NCI-H2227 (cell line): Measurements from ENCODE around the gene ABCF2.

Experiments used
- DNase-seq: peaks from one replicate; lab custom pipeline; 2025; ENCODE audit not compliant: unreplicated experiment; lab: John Stamatoyannopoulos, UW

Gene ABCF2

DNA sequence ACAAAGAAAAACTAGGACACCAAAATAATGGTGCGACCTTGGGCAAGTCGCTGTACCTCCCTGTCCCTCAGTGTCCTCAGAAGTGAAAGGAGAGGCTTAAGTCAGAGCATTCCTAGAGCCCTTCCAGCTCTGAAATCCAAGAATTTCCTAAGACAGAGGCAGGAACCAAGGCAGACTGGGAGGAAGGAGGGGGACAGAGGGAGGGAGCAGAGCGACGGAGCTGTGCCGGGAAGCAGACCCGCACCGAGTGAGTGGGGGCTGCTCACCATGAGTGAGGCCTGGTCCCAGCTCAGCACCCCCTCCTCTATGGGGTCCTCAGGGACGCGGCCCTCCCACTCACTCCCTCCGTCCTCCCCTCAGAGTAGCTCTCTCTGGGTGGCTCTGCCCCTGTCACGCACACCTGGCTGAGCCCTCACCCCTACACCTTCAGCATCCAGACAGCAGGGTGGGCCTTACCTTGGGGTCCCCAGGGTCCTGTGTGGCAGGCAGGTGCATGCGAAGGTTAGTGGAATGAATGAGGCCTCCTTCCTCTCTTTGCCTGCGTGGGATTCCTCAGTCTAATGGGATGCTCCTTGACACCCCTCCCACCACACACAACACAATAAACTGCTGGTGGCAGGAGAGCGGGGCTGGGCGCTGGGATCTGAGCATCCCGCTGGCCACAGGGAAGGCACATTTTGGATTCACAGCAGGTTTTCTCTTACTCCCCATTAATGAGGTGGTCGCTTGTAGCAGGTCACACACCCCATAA, 26.1 kb upstream of the ABCF2 start:
- peak; percentile 35 for DNase-seq

DNA sequence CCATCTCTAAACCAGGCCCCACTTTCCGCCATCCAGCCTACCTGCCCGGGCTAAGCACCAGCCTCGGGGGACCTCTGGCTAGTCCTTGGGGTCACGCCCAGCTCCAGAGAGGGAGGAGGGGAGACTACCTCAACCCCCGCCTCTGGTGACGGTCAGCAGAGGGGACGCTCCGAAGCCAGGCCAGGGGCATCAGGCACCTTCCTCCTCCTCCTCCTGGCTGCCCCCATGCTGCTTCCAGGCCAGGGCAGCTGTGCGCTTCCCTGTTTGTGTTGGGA, 25.5 kb upstream of the ABCF2 start:
- DNase-seq = no peak

DNA sequence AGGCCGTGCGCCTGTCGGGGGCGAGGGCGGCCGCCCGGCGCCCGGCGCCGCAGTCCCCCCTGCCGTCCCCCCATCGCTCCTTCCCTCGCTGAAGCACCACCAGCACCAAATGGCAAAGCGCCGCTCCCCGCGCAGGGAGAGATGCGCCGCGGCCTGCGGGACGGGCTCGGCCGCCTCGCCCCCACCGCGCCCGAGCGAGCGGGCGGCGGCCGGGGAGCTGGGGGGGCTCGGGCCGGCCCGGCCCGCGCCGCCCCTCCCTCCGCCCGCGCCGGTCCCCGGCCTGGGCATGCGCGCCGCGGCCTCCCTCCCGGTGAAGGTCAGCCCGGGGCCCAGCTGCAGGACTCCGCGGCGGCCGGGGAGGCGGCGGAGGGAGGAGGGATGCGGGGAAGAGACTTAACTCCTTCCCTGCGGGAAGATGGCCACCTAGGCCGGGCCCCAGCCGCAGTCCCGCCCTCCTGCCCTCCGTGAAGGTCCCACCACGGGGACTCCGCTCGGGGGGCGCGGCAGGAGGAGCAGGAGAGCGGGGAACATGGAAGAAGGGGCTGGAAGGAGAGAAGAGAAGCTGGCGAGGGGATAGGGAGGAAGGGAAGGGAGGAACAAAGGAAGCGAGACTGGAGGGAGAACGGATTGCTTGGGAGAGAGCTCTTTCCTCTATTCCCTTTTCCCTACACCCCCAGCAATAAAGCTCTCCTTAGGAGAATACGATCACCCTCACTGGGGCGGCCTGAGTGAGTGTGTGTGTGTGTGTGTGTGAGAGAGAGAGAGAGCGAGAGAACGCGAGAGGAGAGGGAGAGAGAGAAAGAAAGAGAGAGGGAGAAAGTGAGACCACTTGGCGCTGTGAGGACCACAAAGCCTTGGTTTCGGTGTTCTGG, 24.9 kb upstream of the ABCF2 start:
- DNase-seq = peak; percentile 95

DNA sequence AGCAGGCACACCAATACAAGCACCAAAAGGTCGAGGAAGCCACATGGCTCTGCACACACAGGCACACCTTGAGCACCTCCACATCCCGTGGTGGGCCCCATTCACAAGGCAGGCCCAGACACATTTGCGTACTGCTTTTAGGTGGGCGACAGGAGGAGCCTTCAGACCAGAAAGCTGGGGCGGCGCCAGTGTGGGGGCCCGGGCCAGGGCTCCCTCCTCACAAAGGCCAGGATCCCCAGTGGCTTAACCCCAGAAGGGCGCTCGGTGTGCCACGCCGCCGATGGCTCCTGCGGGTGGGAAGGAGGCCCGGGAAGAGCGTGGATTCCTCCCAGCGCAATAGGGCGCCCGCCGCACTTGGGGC, 24.3 kb upstream of the ABCF2 start:
- peak; percentile 71 for DNase-seq

DNA sequence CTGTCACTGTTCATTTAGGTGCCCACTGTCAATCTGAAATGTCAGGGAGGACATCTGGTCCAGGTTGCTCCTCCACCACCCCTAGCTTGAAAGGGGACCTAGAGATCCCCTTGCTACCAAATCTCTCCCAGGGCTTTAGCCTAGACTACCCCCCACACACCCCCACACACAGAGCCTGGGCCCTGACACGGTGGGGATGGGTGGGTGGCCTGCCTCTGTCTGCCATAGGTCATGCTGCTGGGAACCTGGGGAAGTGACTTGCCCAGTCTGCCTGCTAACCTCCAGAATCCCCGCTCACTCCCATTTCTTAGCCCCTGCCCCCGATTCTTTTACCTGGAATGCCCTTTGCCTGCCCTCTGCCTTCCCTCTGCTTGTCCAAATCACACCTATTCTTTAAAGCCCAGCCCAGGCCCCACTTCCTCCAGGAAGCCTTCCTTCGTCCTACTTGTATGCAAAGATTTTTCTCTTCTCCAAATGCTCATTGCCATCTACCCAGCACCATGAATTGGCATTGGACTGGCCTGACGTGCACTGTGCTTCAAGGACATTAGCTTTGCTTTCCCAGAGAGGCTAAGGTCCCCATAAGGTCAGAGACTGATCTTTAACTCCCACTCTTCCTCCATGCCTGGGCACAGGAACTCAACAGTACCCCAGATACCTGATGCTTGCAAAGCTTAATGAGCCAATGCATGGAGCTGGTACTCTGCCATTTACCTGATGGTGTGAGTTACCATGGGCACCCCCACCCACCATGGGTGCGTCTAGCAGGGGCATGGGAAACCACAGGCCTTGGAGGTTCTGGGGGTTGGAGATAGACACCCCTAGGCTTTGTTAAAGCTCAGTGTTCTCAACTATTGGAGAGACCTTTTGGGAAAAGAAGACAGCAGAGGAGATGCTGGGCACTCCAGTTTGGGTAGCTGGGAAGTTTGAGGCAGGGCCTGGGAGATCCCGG, 23.5 kb upstream of the ABCF2 start:
- no peak for DNase-seq

DNA sequence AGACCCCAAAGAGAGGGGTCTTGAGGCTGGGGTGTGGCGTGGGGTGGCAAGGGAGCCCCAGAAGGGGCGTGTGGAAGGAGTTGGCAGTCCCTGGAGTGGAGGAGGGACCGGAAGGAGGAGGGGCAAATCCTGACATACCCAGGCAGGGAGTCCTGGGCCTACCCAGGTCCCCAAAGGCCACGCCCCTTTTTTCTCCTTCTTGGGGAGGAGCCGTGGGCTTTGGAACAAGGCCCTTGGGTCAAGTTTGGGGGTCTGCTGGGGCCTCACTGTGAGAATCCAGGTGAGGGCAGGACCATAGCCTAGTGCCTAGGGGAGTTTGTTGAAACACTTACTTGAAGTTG, 22.7 kb upstream of the ABCF2 start:
- peak; percentile 61 for DNase-seq

DNA sequence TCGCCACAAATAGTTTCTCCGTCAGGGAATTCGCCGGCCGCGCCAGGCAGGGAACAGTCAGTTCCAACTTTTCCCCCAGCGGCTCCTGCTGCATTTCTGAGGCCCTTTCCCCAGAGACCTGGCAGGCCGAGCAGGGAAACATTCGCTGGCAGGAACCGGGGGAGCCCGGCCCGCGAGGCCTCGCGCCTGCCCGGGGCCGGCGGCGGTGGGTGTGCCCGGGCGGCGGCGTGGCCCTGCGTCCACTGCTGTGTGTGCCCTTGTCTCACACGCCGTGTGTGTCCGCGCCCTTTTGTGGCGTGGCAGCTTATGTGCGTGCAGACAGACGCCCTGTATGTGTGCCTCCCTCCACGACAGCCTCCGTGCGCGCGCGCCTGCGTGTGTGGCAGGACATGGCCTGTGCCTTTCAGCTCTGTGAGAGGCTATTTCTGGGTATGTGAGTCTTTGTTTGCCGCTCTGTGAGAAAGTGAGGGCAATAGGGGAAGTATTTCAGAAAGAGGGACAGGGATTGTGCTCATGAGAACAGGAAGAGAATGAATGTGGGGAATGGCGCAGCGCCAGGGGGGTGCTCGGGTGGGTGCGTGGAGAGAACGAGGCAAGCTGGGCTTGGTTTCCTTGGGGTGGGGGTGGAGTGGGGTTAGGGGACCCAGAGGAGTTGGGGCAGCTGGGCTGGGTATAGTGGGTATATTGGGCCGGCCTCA, 22.2 kb upstream of the ABCF2 start:
- peak; percentile 64 for DNase-seq

DNA sequence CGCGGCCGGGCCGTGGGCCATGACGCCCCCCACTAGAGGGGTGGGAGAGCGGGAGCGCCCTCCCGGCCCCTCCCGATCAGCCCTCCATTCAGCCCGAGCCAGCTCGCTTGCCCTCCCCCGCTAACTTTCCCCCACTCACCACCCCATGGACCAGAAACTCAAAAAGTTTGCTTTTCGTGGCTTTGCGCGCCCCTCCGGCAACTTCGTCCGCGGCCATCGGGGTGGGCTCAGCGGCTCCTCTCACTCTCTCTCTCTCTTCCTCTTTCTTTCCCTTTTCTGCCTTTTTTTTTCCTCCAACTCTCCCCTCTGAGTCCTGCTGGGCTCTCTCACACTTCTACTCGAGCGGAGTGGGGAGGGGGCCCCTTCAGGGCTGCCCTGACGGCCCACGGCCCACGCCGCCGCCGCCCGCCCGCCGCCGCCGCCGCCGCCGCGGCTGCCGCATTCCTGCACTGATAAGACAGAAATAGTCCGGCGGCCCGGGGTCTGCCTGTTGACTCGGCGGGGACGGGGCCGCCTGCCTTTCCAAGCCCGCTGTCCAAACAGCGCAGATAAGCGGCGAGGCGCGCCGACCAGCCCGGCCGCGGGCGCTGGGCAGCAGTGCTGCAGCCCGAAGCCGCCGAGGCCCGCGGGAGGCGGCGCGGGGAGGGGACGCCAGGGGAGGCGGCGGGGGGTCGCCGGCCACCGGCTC, 21.5 kb upstream of the ABCF2 start, which contains the start of gene SMARCD3:
Gene SMARCD3 (minus strand): TSS at position 349 of the 688 bp plus-strand sequence. CDS start 132 bp downstream, at position 217.
- DNase-seq = peak; percentile 76

DNA sequence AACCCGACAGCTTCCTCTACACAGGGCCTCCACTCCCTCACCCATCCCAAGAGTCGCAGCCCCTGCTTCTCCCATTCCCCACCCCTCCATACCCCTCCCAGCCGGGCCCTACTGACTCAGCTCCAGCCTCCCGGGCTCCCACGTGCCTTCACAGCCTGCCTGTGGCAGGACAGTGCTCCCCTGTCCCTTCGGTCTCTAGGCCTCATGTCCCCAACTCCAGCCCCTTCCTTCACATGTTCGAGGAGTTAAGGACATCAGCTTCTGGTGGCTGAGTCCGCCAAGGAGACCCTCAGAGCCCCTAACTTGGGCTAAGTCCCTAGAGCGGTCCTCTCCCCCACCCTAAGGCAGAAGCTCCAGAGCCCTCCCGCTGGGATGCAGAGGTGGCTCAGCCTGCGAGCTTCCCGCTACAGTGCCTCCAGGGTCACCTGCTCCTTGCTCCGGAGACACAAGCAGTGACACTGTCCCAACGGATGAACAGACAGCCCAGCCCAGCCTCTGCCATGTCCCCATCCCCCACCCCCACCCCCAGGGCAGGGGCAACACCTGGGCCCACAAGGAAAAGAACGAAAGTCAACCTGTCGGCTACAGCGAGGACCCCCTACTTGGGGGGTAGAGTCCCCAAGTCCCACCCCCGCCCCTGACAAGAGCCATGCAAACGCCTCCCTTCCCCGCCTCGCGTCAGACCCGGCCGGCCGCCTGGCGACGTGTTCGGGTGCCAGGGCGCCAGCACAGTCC, 20.8 kb upstream of the ABCF2 start:
- DNase-seq = peak; percentile 45

DNA sequence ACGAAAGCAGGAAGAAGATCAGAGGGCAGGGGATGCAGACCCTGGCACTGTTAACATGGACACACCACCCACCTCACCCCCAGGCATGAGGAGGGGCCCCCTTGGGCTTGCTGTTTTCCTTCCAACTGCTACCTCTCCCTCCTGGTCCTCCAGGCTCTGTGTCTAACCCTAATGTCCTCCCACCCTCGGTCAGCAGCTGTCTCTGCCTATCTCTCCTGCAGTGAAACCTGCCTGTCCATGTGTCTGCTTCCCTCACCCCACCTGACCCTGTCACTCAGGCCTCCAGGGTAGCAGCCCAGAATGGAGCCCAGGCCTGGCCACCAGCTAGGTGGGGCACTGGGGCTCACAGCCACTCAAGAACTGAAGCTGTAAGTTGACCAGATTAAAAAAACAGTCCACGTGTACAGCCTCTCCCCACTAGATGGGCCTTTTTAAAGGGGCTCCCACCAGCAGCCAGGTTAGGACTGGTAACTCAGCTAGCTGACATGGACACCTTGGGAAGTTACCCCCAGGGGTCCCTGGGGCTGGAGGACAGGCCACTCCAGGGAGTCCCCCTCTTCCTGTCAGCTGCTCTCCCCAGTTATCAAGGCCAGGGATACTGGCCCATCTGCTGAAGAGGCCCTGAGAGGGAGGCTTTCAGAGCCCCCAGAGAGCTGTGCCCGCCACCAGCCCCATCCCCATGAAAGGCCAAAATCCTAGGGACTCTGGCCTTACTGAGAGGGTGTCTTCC, 20.0 kb upstream of the ABCF2 start:
- no peak for DNase-seq

DNA sequence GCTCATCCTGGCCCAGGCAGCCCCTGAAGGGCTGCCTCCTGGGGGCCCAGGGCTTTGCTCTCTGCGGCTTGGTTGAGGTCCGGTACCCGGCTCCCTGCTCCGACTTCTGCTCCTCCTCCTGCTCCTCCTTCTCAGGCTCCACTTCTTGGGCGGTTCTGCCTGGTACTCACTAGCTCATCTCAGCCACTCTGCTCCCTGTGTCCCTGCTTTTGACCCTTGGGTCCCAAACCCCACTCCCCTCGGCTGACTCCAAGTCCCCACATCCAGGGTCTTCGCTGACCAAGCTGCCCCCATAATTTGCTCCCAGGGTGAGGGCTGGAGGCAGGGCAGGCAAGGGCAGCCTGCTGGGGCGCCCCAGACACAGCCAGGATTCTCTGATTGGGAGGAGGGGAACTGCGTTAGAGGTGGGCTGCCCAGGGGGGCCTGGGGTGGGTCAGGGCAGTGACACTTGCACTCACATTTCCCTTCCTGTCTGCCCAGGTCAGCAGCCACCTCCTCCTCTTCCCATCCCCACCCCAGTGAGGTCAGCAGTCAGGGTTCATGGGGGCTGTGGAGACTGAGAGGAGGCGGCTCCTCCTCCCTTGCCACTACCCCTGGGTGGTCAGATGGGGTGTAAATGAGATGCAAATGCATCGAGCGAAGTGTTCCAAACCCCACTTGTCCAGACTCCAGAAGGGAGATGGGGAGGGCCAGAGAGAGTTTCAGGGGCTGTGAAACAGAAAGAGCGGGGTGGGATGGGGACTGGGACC, 19.3 kb upstream of the ABCF2 start:
- peak; percentile 58 for DNase-seq

DNA sequence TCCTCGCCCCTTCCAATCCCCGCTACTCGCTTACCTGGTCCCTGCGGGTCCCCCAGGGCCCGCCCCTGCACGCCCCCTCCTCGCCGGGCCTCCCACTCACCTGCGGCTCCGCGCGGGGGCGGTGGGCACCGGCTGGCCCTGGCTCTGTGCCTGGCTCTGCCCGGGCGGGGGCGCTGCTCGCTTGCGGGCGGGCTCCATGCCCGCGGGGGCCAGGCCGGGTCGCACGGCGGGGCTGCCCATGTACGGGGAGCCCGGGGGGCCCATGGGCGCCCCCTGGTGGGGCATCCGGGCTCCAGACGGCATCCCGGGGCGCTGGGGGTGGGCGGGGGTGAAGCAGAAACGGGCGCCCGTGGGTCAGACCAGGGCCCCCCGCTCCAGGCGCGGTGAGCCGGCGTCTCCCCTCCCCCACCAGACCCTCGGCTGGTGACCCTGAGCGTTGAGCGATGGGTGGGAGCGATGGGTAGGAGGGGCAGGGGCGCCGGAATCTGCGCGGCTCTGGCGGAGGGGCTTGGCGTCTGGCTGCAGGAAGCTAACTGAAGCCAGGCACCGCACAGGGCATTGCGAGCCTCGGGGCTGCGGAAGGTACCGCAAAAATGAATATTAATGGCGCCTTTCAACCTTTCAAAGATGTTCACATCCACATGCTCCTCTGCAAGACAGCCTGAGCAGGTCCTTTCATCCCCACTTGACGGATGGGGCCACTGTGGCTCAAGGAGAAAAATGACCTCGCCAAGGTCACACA, 18.5 kb upstream of the ABCF2 start:
- peak; percentile 79 for DNase-seq

DNA sequence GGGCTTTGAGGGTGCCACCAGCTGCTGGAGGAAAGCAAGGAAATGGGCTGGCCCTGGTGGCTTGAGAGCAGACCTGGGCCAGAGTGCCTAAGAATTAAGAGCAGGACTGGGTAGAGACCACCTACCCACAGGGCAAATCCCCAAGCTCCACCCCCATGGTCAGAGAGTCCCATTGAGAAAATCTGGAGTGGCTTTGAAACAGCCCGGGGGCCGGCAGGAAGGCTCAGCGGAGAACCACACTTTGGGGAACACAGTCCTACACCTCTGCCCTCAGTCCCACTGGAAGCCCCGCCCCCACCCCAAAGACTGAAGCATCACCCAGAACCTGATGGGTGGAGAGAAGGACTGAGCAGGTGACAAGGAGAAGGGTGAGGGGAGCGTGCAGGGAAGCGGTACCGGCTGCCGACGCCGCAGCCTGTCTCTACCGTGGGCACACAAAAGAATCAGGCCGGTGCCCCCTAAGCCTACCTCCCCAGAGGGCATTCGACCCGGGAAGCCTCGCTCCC, 17.9 kb upstream of the ABCF2 start:
- no peak for DNase-seq

DNA sequence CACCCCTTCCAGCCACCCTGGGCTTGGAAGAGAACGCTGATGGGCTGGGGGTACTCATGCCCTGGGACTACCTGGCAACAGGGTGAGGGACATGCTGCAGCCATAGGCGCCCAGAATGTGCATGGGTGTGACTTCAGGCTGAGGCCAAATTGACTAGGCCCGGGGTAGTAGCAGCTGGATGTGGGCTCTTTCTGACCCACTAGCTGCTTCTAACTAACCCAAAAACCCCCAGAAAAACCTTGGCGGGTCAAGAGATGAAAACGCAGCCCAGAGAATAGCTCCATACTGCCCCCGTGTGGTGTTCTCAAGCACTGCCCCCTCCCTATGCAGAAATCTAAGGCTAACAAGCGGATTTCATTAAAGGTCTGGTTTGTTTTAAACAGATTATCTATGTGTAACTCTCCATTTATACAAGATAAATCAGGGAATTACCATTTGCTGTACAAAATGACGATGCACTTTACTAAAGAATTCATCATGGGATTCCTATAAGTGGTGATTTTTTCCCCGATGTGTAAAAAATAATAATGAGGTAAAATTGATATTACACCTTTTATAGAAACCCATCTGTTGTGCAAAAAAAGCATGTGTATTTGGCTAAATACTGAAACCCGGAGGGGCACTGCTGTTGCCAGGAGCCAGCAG, 17.3 kb upstream of the ABCF2 start:
- peak; percentile 72 for DNase-seq

DNA sequence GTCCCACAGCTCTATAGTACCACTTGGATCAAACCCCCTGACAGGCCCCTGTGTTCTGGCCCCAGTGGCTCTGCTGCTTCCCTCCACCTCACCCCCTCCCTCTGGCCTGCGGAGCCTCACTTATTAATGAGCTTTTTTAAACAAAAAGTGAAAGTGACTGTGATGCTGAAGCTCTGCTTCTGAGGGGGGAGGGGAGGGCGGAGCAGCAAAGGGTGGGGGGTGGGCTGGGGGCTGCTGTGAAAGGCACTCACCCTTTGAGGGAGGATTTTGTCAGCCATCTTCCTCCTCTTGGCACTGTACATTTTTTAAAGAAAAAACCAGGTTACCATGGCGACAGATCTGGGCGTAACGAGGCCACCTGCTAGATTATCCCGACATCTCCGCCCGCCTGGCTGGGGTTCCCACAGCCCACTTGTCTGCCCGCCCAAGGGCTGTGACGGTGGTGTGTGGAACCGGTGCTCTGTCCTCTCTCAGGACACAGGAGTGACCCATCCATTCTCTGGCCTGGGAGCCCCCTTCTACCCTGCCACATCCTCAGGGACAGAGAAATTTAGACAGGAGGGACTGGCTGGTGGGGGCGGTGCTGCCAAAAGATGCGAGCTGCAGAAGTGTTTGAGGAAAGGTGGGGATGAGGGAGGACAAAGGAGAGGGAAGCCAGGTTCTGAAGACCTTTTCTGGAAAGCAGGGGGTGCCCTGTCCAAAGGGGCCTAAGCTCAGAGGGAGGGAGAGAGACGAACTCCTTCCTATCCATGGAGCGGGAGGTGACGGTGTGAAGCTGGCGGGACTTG, 16.6 kb upstream of the ABCF2 start:
- DNase-seq = peak; percentile 92

DNA sequence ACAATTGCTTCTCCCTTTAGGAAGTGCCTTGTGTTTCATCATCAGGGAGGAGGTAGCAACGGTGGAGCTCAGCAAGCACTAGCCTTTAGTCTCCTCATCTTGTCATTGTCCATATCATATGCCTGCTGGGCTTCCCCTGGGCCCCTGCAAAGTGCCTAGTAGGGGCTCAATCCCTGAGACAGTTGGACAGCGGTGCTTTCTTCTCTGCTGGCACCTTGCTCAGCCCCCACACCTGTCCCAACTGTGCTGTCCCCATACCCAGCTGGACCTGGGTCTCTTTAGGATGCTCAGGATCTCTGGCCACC, 16.0 kb upstream of the ABCF2 start:
- DNase-seq = no peak
